CMK (cell line): ENCODE data around the gene MAT2B.

Experiments used
- DNase-seq: peaks from one replicate; pipeline ENCODE4 v3.0.0-alpha.2; 2010; ENCODE audit warnings: low read depth

MAT2B gene

GRCh38 chr5:163551156-163551555 is 45.7 kb downstream of the MAT2B start:
- DNase-seq: no peak

DNA sequence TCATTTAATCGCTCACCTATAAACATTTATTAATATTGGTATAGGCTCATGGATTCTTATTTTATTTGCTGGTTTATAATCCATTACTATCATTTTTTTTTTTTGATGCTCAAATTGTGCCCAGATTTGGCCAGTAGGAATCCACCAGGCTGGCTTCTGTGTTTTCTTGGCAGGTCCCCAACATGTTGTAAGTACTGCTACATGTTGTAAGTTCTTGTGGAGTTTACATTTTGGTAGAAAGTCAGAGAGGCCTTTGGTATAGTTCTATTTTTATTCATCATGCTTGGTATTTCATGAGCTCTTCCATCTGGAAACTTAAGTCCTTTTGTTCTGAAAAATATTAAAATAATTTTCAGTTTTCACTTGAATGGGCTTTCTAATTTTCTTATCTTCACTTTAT is 47.1 kb downstream of the MAT2B start:
- DNase-seq: no peak

GRCh38 chr5:163561339-163561738 is 55.9 kb downstream of the MAT2B start:
- no peak for DNase-seq

DNA sequence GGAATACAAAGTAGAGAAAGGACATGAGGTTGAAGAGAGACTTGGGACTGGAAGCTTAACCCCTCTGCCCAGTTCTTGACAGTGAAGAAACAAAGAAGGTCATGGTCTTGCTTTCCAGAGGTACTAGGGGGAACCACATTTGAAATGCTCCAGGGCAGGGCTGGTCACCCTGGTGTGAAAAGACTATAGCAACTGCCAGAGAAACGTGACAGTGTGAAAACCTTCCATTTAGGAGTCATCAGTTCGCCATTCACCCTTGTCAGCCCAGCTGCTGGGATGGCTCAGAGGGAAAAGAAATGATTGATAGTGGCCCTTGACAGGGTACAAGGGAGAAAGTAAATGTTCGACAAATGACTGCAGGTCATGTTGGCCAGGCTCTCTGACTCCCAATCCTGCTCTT is 56.7 kb downstream of the MAT2B start:
- no peak for DNase-seq

DNA sequence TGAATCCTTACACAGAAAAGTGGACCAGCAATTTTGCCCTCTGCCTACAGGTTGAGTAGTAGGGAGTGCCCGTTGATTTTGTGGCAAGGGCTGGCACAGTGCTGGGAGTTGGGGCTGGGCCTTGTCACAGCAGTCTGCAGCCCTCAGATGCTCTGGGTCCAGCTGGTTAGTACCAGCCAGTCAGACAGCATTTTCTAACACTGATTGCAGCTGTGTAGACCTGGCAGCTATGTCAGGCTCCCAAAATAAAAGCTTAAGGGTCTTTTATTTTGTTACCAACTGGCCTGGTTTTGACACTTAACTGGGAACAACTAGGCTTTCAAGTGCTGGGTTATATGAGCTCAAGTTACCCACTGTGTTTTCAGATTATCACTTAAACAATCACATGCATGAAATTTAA is 57.7 kb downstream of the MAT2B start:
- DNase-seq: no peak

- DNase-seq: no peak
These were observed 58.5 kb downstream of the MAT2B start for GRCh38 chr5:163563880-163564279.

GRCh38 chr5:163564321-163564938 is 59.0 kb downstream of the MAT2B start:
- peak; percentile 9 for DNase-seq

- no peak for DNase-seq
These were observed 60.1 kb downstream of the MAT2B start for GRCh38 chr5:163565492-163565891.

GRCh38 chr5:163565931-163566608 is 60.7 kb downstream of the MAT2B start:
- no peak for DNase-seq

- DNase-seq: no peak
These were observed 61.3 kb downstream of the MAT2B start for GRCh38 chr5:163566678-163567077.

GRCh38 chr5:163567811-163568210 is 62.4 kb downstream of the MAT2B start:
- DNase-seq: no peak
